DOHH2 (cell line): Measurements from ENCODE around the gene CDCA3.
"Not testable (repeated sequence)": the region's sequence is repeated elsewhere in the genome, so short reads cannot be mapped to it uniquely, and the experiment has no call there.

Experiments used
- H3F3A ChIP-seq: fragments of 200-600 bp; sonication (generic), shearing (Covaris generic); 2 replicates; pipeline ENCODE4 v1.6.0; 2016; ENCODE audit warnings: antibody characterized with exemption, mild to moderate bottlenecking; ENCODE audit not compliant: control insufficient read depth, insufficient read depth
- H3K27ac ChIP-seq: fragments of 200-600 bp; sonication (generic); 2 replicates; pipeline ENCODE4 v1.5.1; 2014; ENCODE audit warnings: low read depth, mild to moderate bottlenecking, low read length, moderate library complexity
- H3K27me3 ChIP-seq: fragments of 200-600 bp; sonication (generic); 2 replicates; pipeline ENCODE4 v1.6.1; 2014; ENCODE audit warnings: mild to moderate bottlenecking, low read length, mixed read lengths; ENCODE audit not compliant: control insufficient read depth
- H3K36me3 ChIP-seq: fragments of 200-600 bp; sonication (generic); 2 replicates; pipeline ENCODE4 v1.6.1; 2014; ENCODE audit warnings: mild to moderate bottlenecking, low read length, moderate library complexity, mixed read lengths; ENCODE audit not compliant: control insufficient read depth
- H3K4me1 ChIP-seq: fragments of 200-600 bp; sonication (generic); 2 replicates; pipeline ENCODE4 v1.6.1; 2014; ENCODE audit warnings: mild to moderate bottlenecking, low read length, mixed read lengths; ENCODE audit not compliant: control insufficient read depth
- H3K4me2 ChIP-seq: fragments of 200-600 bp; sonication (generic); 2 replicates; pipeline ENCODE4 v1.6.0; 2014; ENCODE audit warnings: mild to moderate bottlenecking, low read length, moderate library complexity
- H3K4me3 ChIP-seq: fragments of 200-600 bp; sonication (generic); 2 replicates; pipeline ENCODE4 v1.5.1; 2014; ENCODE audit warnings: mild to moderate bottlenecking, low read length, mixed read lengths
- H3K79me2 ChIP-seq: fragments of 200-600 bp; sonication (generic); 2 replicates; pipeline ENCODE4 v1.6.1; 2014; ENCODE audit warnings: mild to moderate bottlenecking, low read length, mixed read lengths; ENCODE audit not compliant: control insufficient read depth
- H3K9me2 ChIP-seq: fragments of 200-600 bp; sonication (generic); replicated peaks from 2 replicates; pipeline ENCODE4 v1.6.1; 2014; ENCODE audit warnings: mild to moderate bottlenecking, low read length, mixed read lengths; ENCODE audit not compliant: control insufficient read depth
- H3K9me3 ChIP-seq: fragments of 200-600 bp; sonication (generic); 2 replicates; pipeline ENCODE4 v1.6.1; 2014; ENCODE audit warnings: antibody characterized with exemption, low read length, mixed read lengths; ENCODE audit not compliant: control insufficient read depth, insufficient read depth
- H4K20me1 ChIP-seq: fragments of 200-600 bp; sonication (generic); 2 replicates; pipeline ENCODE4 v1.6.0; 2014; ENCODE audit warnings: low read depth, mild to moderate bottlenecking, antibody characterized with exemption, low read length, moderate library complexity; ENCODE audit not compliant: control insufficient read depth, insufficient read depth
- CTCF ChIP-seq: fragments of 200-600 bp; sonication (generic); IDR thresholded peaks from one replicate; pipeline ENCODE4 v1.5.1; 2014; ENCODE audit warnings: antibody characterized with exemption, mild to moderate bottlenecking, low read depth, low read length; ENCODE audit not compliant: poor library complexity, severe bottlenecking
- EZH2phosphoT487 ChIP-seq: fragments of 200-600 bp; sonication (generic); IDR thresholded peaks from 2 replicates; pipeline ENCODE4 v1.6.1; 2017; ENCODE audit warnings: borderline replicate concordance, mild to moderate bottlenecking, antibody characterized with exemption, low read length, moderate library complexity, mixed read lengths

The CDCA3 gene

GRCh38 chr12:6887460-6887859, 36.4 kb upstream of the CDCA3 start:
- Histone ChIP-seq H4K20me1 (no peaks in the 10 kb centered on the region), H3K4me2 (no peak overlapping the region), H3K27me3 (no peaks in the 10 kb centered on the region), H3K4me1 (peaks cover 17% of the 10 kb centered on the region), H3K79me2 (no peaks in the 10 kb centered on the region), H3F3A (0 out of 2 replicates have a peak, but pooled peaks cover 2% of the 10 kb centered on the region), H3K4me3 (no peak overlapping the region), H3K9me3 (no peaks in the 10 kb centered on the region), H3K9me2 (no peaks in the 10 kb centered on the region), H3K36me3 (peaks cover 6% of the 10 kb centered on the region), H3K27ac (no peak overlapping the region)
- no peak for TF ChIP-seq CTCF

GRCh38 chr12:6886206-6886999, 35.3 kb upstream of the CDCA3 start:
- not testable (repeated sequence) for H3K4me1 ChIP-seq, H3K27me3 ChIP-seq, H3K9me3 ChIP-seq, H3K4me3 ChIP-seq, H3K36me3 ChIP-seq, H3F3A ChIP-seq, H3K27ac ChIP-seq, H3K4me2 ChIP-seq, H3K79me2 ChIP-seq, H3K9me2 ChIP-seq, H4K20me1 ChIP-seq

GRCh38 chr12:6884539-6884938, 33.5 kb upstream of the CDCA3 start:
- TF ChIP-seq CTCF, result no peak
- no peak for TF ChIP-seq EZH2phosphoT487
- Histone ChIP-seq H3K79me2 (no peaks in the 10 kb centered on the region), H3K36me3 (peaks cover 6% of the 10 kb centered on the region), H3K4me3 (no peak overlapping the region), H3K27ac (no peak overlapping the region), H3F3A (no peaks in the 10 kb centered on the region), H3K4me1 (no peaks in the 10 kb centered on the region), H3K27me3 (no peaks in the 10 kb centered on the region), H3K9me3 (no peaks in the 10 kb centered on the region), H3K4me2 (no peak overlapping the region), H3K9me2 (no peaks in the 10 kb centered on the region), H4K20me1 (no peaks in the 10 kb centered on the region)

- Histone ChIP-seq H3K4me3 (no peak overlapping the region), H3K4me1 (no peaks in the 10 kb centered on the region), H3K27me3 (no peaks in the 10 kb centered on the region), H3K27ac (no peak overlapping the region), H4K20me1 (no peaks in the 10 kb centered on the region), H3K79me2 (no peaks in the 10 kb centered on the region), H3K9me3 (no peaks in the 10 kb centered on the region), H3K4me2 (no peak overlapping the region), H3F3A (no peaks in the 10 kb centered on the region), H3K9me2 (no peaks in the 10 kb centered on the region), H3K36me3 (peaks cover 6% of the 10 kb centered on the region)
- TF ChIP-seq CTCF, result no peak
- TF ChIP-seq EZH2phosphoT487, result no peak
Observed at GRCh38 chr12:6883683-6884082, 32.6 kb upstream of the CDCA3 start.
